GM21786 (cell line): ENCODE data around the gene ANKMY1.
"Not testable (repeated sequence)": the region's sequence is repeated elsewhere in the genome, so short reads cannot be mapped to it uniquely, and the experiment has no call there.

ENCODE experiments used
- ATAC-seq: cut with Tn5 transposase; IDR thresholded peaks from one replicate; pipeline ENCODE4 v1.9.1; 2021; ENCODE audit not compliant: unreplicated experiment

ANKMY1 gene

DNA sequence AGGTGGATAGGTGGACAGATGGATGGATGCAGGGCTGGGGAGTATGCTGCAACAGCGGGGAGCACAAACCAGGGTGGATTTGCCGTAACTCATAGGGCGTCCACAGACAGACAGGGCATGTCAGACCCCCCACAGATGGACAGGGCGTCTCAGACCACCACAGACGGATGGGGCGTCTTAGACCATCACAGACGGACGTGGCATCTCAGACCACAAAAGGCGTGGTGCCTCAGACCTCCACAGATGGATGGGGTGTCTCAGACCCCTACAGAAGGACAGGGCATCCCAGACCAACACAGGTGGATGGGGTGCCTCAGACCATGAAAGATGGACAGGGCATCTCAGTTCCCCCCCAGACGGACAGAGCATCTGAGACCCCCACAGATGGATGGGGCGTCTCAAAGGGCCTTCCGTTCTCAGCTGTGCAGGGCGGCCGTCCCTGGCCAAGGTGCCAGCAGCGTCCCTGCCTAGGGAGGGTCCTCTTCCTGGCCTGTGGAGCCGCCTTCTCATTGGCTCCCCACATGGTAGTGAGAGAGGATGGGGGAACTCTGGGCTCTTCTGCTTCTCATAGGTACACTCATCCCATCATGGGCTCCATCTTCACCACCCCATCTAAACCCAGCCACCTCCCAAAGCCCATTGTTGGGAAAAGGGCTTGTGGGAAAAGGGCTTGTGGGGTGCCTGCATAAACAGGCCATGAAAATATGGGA, 2.1 kb downstream of the ANKMY1 start:
- ATAC-seq, result no peak

DNA sequence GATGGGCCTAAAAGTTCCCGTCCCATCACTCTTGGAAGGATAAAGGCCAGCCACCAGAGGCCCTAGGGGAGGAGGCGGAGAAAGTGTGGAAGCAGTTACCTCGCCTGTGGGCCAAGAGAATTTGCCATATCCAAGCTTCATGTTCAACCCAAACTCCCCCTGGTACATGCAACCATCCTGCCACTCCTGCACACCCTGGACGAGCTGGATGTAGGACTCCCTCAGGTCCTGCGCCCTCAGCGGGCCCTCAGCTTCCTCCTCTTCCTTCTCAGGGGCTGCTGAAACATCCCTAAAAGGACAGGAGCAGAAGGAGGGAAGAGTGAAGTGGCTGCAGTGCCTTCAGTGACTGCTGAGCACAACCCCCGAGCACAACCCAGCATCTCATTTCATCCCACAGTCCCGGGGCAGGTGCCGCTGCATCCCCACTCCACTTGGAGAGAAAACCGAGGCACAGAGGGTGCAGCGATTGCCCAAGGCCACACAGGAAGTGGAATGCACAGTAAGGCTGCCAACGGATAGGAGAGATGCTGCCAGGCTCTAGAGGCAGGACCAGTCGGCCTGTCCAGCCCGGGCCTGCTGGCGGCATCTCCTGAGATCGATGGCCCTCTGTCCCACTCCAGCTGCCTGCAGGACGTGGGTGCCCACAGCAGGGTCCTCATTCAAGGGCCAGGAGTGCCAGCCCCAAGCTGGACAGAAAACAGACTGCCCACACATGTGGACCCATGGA, 2.9 kb downstream of the ANKMY1 start:
- no peak for ATAC-seq

DNA sequence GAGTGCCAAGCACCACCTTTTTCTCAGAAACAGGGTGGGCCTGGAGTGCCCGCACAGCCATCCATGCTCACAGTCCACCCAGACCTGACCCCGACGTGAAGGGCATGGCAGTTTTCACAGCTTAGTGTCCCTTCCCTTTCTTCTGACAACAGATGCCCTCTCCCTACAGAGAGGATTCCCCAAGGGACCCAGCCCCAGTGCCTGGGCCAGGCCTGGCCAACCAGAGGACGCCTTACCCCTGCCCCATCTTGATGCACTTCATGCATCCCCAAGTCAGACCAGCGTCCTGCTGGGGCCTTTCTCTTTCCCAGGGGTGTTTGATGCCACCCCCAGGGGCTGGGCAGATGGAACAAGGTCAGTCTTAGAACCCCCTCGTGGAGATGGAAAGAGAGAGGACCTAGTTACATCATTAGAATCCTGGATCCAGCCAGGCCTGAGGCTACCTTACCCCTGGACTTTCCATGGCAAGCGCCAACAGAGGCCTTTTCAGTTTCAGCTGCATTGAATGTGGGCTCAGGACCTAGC, 3.8 kb downstream of the ANKMY1 start:
- ATAC-seq, result no peak

DNA sequence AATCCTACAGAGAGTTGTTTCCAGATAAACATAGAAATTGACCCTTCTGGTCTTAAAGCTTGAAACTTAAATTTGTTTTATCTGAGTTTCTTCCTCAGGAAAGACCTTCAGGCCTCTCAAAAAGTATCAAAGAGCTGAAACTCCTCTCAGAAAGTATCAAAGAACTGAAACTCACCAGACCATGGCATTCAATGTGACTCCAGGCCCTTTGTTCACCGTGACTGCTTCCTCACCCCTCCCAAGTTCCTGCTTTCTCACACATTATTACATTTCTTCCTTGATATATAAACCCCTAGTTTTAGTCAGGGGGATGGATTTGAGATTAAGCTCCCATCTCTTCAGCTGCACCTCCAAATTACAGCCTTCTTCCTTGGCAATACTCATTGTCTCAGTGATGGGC, 6.0 kb downstream of the ANKMY1 start:
- ATAC-seq, result no peak

DNA sequence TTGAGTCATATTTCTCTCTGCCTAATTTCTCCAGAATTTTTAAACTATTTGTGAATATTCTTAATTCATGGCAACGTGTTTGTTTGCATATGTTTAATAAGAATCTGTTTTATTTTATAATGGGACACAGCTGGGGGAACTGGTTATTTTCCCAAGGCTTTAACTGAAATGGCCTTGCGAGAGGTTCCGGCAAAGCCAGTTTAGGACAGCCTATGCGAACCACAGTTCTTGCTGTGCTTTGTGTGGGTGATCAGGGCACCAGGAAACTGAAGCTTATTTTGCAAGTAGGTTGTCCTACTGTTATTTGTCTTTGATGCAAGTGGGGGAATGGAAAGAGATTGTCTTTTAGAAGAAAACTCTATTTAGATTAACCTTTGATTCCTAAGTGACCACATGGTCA, 6.5 kb downstream of the ANKMY1 start:
- no peak for ATAC-seq

DNA sequence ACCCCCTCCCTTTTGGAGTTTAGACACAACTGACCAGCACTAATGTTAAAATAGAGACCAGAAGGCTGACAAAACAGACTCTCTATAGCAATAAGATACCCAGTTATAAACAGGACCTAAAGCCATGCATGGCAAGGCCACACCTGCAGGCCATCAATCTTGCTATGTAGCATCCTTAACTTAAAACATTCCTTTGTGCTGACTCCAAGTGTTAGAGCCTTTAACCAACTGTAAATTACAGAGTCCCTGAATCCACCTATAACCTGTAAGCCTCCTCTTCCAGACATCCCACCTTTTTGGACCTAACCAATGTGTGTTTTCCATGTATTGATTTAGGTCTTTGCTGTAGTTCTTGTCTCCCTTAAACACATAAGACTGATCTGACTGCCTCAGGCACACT, 17.9 kb downstream of the ANKMY1 start:
- no peak for ATAC-seq

DNA sequence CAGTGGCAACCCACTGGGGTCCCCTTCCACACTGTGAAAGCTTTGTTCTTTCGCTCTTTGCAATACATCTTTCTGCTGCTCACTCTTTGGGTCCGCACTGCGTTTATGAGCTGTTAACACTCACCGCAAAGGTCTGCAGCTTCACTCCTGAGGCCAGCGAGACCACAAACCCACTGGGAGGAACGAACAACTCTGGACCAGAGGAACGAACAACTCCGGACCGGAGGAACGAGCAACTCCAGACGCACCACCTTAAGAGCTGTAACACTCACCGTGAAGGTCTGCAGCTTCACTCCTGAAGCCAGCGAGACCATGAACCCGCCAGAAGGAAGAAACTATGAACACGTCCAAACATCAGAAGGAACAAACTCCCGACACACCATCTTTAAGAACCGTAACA, 18.7 kb downstream of the ANKMY1 start:
- ATAC-seq, result not testable (repeated sequence)

DNA sequence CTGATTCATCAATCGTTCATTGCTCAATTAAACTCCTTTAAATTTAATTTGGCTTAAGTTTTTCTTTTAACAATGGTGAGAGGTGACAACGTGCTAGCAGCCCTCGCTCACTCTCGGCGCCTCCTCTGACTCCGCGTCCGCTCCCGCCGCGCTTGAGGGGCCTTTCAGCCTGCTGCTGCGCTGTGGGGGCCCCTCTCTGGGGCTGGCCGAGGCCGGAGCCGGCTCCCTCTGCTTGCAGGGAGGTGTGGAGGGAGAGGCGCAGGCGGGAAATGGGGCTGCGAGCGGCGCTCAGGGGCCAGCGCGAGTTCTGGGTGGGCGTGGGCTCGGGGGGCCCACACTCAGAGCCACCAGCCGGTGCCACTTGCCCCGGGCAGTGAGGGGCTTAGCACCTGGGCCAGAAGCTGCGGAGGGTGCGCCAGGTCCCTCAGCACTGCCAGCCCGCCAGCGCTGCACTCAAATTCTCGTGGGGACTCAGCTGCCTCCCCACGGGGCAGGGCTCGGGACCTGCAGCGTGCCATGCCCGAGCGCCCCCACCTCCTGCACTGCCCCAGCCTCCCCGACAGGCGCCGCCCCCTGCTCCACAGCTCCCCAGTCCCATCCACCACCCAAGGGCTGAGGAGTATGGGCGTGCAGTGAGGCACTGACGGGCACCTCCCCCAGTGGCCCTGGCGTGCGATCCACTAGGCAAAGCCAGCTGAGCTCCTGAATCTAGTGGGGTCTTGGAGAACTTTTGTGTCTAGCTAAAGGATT, 19.6 kb downstream of the ANKMY1 start:
- no peak for ATAC-seq

DNA sequence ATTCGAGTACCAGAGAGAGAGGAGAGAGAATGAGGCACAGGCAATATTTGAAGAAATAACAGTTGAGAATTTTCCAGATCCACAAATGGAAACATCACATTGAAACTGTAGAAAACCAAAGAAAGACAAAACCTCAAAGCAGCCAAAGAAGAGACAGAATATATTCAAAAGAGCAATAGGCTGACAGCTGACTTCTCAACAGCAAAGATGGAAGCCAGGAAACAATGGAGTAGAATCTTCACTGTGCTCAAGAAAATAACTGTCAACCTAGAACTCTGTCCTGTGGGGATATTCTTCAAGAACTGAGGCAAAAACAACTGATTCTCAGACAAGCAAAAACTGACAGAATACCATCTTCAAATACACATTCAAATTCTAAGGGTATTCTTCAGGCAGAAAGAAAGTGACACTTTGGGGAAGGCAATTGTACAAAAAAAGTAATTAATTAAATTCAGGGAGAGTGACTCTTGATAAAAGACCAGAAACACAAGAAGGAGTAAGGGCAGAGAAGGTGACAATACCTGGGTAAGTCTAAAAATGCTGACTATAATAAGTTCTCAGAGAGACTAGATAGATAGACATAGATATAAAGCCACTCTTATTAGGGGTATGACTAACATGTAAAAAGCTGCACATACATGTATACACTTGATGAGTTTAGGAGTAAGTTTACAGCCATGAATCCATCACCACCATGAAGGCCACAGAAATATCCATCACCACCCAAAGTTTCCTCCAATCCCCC, 25.6 kb downstream of the ANKMY1 start:
- no peak for ATAC-seq

DNA sequence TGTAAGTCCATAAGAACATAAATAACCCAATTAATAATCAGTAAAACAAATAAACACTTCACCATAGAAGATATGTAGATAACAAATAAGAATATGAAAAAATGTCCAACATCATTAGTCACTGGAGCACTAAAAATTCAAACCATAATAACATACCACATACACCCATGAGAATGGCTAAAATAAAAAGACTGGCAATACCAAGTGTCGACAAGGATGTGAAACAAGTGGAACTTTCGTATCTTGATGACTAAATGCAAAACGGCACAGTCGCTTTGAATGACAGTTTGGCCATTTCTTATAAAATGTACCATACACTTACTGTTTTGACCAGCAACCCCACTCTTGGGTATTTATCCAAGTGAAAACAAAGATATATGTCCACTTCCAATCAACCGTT, 26.8 kb downstream of the ANKMY1 start:
- ATAC-seq, result no peak

DNA sequence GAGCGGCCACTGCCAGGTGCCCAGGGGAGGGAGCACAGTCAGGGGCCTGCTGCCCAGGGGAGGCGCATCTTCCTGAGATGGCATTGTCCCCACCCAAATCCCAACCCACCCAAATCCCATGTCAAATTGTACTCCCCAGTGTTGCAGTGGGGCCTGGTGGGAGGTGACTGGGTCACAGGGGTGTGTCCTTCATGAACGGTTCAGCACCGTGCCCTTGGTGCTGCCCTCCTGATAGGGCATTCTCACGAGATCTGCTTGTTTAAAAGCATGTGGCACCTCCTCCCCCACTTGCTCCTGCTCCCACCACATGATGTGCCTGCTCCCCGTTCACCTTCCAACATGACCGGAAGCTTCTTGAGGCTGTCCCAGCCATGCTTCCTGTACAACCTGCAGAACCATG, 27.6 kb downstream of the ANKMY1 start:
- no peak for ATAC-seq

DNA sequence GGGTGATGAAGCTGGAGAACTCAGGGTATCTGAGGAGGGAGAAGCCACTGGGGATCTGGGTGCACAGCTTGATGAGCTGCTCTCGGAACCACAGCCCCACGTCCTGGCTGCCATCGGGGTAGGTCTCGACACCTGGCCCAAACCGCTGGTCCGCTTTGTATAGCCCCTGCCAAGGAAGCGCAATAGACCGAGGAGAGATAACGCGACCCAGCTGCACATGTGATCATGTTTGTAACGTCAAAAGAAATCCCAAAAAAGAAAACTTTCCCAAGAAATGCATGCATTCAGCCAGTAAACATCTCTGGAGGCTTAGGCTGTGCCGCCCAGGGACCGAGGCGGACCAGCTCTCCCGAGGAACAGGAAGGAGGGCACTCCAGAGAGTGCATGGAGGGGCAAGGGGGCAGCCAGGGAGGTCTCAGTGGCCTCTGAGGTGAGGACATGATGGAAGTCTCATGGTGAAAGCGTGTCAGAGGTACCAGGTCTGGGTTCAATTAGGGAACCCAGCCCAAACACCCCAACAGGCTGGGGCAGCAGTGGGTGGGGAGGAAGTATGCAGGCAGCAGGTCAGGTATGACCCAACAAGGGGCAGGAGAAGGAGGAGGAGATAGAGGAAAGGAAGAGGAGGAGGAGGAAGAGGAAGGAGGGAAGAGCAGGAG, 28.3 kb downstream of the ANKMY1 start:
- no peak for ATAC-seq

DNA sequence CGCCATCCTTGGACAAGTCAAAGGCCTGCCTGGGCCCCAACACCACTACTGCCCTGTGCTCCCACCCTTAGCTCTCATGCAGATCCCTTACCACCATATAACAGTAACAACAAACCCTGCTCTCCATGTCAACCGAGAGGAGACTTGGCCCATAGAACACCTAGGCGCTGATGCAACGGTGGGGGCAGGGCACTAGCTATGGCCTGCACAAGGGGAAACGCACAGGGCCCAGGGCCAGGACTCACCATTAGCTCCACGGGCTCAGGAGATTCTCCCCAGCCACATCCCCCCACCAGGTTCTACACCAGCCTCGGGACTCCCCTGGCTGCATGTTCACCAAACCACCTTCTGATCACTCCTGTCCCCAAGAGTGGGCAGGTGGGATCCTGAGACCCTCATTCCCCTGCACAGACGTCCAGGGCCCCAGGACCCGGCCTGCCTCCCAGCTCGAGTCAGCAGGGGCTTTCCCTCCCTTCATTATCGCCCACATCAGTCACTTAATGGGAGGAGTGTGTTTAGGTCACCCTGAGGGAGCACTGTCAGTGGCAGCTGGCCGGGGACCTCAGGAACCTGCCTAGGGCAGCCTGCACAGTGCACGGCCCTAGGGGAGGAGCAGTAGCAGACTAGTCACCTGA, 29.3 kb downstream of the ANKMY1 start:
- ATAC-seq, result no peak

DNA sequence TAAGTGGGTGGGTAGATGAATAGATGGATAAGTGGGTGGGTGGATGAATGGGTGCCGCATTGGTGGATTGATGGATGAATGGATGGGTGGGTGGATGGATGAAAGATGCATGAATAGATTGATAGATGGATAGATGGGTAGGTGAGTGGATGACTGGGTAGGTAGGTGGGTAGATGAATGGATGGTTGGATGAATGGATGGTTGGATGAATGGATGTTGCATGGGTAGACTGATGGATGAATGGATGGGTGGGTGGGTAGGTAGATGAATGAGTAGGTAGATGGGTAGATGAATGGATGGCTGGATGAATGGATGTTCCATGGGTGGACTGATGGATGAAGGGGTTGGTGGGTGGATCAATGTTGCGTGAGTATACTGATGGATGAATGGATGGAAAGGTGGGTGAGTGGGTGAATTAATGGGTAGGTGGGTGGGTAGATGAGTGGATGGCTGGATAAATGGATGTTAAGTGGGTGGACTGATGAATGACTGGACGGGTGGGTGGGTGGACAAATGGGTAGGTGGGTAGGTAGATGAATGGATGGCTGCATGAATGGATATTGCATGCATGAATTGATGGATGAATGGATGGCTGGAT, 30.5 kb downstream of the ANKMY1 start:
- ATAC-seq, result no peak

DNA sequence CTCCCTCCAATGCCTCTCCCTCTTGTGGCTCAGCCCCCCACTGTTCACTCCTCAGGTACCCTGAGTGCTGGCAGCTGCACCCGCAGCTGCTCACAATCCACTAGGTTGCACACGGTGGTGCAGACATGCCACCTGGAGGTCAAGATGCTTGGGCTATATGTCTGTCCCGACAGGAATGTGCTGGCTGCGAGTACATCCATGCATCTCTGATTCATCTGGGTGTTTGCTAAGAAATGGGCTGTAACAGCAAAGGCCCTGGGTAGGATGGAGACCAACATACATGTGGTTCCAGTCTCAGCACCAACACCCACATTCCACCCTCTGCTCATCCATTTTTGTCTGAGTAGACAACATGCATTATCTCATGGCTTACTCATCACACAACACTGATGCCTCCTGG, 31.3 kb downstream of the ANKMY1 start:
- no peak for ATAC-seq

DNA sequence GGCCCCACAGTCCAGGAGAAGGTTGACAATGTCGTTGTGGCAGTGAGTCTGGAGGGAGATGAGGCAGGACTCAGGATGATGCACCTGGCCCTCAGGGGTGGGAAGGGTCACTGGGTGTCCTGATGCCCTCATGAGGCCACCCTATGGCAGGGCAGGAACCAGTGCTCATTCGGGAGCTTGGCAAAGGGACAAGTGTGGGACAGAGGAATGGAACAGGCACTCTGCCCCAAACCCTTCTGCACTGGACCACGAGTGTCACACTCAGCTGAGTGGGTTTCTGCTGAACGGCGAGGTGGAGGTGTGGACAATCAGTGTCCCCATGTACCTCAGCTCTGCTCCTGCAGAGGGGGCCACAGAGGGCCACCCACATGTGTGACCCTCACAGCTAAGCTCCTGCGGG, 32.0 kb downstream of the ANKMY1 start:
- no peak for ATAC-seq

DNA sequence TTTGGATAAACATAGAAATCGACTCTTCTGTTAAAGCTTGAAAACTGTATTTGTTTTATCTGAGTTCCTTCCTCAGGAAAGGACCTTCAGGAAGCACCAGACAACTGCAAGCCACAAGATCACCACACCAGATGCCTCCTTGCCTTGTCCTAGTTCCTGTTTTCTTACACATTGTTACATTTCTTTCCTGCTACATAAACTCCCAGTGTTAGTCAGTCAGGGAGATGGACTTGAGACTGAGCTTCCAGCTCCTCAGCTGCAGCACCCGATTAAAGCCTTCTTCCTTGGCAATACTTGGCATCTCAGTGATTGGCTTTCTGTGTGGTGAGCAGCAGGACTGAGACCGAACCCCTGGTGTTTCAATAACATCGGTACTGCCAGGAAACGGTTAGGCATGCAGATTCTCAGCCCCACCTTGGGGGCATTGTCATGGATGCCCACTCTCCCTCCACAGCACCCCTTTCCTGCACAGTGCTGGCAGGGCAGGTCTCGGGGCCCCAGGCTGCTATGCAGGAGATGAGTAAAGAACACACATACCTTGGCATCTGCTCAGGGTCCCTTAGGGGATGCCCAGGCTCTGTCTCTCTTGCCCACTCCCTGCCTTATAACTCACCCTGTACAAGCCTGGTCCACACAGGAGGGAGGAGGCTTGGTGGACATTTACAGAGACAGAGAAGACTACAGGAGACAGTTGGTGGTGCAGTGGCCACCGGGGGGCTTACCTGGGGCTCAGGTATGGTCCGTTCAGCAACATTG, 32.6 kb downstream of the ANKMY1 start:
- ATAC-seq, result no peak

DNA sequence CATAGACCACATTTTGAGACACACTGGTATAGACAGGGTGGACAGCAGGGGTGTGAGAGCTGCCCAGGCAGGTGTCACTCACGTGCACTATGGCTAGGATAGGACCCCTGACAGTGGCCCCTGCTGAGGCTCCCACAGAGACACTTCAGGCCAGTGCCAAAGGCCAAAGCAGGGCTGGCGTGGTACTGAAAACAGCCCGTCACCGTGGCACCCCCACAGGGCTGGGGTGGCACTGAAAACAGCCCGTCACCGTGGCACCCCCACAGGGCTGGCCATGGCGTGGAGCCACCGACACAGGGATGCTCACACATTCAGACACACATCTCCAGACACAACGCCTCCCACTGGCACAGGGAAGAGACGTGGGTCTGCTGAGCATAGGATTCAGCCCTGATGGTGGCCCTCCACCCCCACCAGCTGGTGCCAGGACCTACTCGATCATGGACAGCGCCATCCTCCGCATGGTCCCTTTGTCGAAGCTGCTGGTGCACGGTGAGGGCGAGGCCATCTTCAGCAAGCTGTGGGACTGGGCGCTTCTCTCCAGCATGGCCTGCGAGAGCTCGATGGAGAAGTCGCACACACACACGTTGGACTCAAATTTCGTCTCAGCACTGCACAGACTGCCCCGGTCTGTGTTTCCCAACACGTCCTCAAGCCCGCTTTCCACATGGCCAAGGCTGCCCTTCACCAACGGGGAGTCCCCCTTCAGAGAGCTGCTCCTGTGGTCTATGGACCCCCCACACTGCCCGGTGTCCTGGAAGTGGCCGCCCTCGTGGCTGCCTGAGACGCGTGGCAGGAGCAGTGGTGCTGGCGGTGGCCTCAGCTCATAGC, 34.1 kb downstream of the ANKMY1 start:
- no peak for ATAC-seq
